H9 (cell line): ENCODE results near the gene TTBK1. TPM values are rescaled to one million over a fixed set of nuclear protein-coding genes. Genes with fewer than 3 reads are reported as not detected.

ENCODE experiments used
- DNase-seq: peaks from one replicate; pipeline ENCODE4 v3.0.0-alpha.2; 2017
- H2AFZ ChIP-seq: one replicate; pipeline ENCODE4 v1.6.1; 2013; ENCODE audit warnings: mild to moderate bottlenecking, low read length, control low read depth, moderate library complexity
- H2AK5ac ChIP-seq: 2 replicates; pipeline ENCODE4 v1.6.1; 2013; ENCODE audit warnings: low read length, control low read depth, mixed read lengths; ENCODE audit not compliant: insufficient read length
- H2BK120ac ChIP-seq: one replicate; pipeline ENCODE4 v1.6.1; 2013; ENCODE audit warnings: low read depth, mild to moderate bottlenecking, low read length, control low read depth, inconsistent platforms; ENCODE audit not compliant: poor library complexity, severe bottlenecking
- H2BK12ac ChIP-seq: 2 replicates; pipeline ENCODE4 v1.6.1; 2013; ENCODE audit warnings: low read length, control low read depth, mixed read lengths, low read depth; ENCODE audit not compliant: insufficient read length
- H2BK15ac ChIP-seq: 2 replicates; pipeline ENCODE4 v1.6.1; 2013; ENCODE audit warnings: low read depth, low read length, control low read depth
- H2BK20ac ChIP-seq: one replicate; pipeline ENCODE4 v1.6.1; 2013; ENCODE audit warnings: low read depth, mild to moderate bottlenecking, low read length, control low read depth, inconsistent platforms; ENCODE audit not compliant: poor library complexity, severe bottlenecking
- H2BK5ac ChIP-seq: 2 replicates; pipeline ENCODE4 v1.6.1; 2013; ENCODE audit warnings: low read length, control low read depth, mixed read lengths; ENCODE audit not compliant: insufficient read length
- H3K14ac ChIP-seq: 2 replicates; pipeline ENCODE4 v1.6.1; 2013; ENCODE audit warnings: low read length, control low read depth; ENCODE audit not compliant: insufficient read depth
- H3K18ac ChIP-seq: 2 replicates; pipeline ENCODE4 v1.6.1; 2013; ENCODE audit warnings: low read depth, mild to moderate bottlenecking, mixed read lengths, low read length, control low read depth; ENCODE audit not compliant: insufficient read length
- H3K23ac ChIP-seq: 2 replicates; pipeline ENCODE4 v1.6.1; 2013; ENCODE audit warnings: low read length, control low read depth, mixed read lengths, low read depth; ENCODE audit not compliant: insufficient read length
- H3K23me2 ChIP-seq: 2 replicates; pipeline ENCODE4 v1.6.1; 2013; ENCODE audit warnings: low read depth, mild to moderate bottlenecking, mixed read lengths, low read length, control low read depth; ENCODE audit not compliant: insufficient read length, poor library complexity, severe bottlenecking
- H3K27ac ChIP-seq: 2 replicates; pipeline ENCODE4 v1.5.1; 2013; ENCODE audit warnings: low read length, control low read depth, mixed read lengths, low read depth; ENCODE audit not compliant: insufficient read length
- H3K27me3 ChIP-seq: 2 replicates; pipeline ENCODE4 v1.6.1; 2013; ENCODE audit warnings: low read length, control low read depth, inconsistent platforms; ENCODE audit not compliant: insufficient read depth
- H3K4ac ChIP-seq: 2 replicates; pipeline ENCODE4 v1.6.1; 2013; ENCODE audit warnings: low read depth, mild to moderate bottlenecking, control low read depth, inconsistent platforms, low read length, moderate library complexity
- H3K4me1 ChIP-seq: 2 replicates; pipeline ENCODE4 v1.6.1; 2013; ENCODE audit warnings: low read length, control low read depth, inconsistent platforms; ENCODE audit not compliant: insufficient read depth
- H3K4me2 ChIP-seq: 2 replicates; pipeline ENCODE4 v1.6.1; 2013; ENCODE audit warnings: low read length, control low read depth, mixed read lengths; ENCODE audit not compliant: insufficient read length, insufficient read depth
- H3K56ac ChIP-seq: 2 replicates; pipeline ENCODE4 v1.6.1; 2013; ENCODE audit warnings: low read depth, mild to moderate bottlenecking, mixed read lengths, low read length, control low read depth; ENCODE audit not compliant: insufficient read length
- H3K79me1 ChIP-seq: 2 replicates; pipeline ENCODE4 v1.6.1; 2013; ENCODE audit warnings: low read depth, mild to moderate bottlenecking, moderate library complexity, low read length, control low read depth, inconsistent platforms; ENCODE audit not compliant: insufficient read depth, poor library complexity, severe bottlenecking
- H3K79me2 ChIP-seq: 2 replicates; pipeline ENCODE4 v1.6.1; 2013; ENCODE audit warnings: low read length, control low read depth, inconsistent platforms; ENCODE audit not compliant: insufficient read depth
- H3K9ac ChIP-seq: 2 replicates; pipeline ENCODE4 v1.6.1; 2013; ENCODE audit warnings: low read length, control low read depth, mixed read lengths; ENCODE audit not compliant: insufficient read length; ENCODE audit errors: extremely low read depth
- H3K9me3 ChIP-seq: one replicate; pipeline ENCODE4 v1.6.1; 2013; ENCODE audit warnings: low read depth, low read length, inconsistent platforms; ENCODE audit not compliant: control insufficient read depth
- H3T11ph ChIP-seq: one replicate; pipeline ENCODE4 v1.6.1; 2013; ENCODE audit warnings: mild to moderate bottlenecking, low read length, control low read depth, inconsistent platforms
- H4K20me1 ChIP-seq: one replicate; pipeline ENCODE4 v1.6.1; 2013; ENCODE audit not compliant: control insufficient read depth, insufficient read length, insufficient read depth
- H4K5ac ChIP-seq: 2 replicates; pipeline ENCODE4 v1.6.1; 2013; ENCODE audit warnings: low read depth, mild to moderate bottlenecking, mixed read lengths, low read length, control low read depth; ENCODE audit not compliant: insufficient read length
- H4K8ac ChIP-seq: replicated peaks from 2 replicates; pipeline ENCODE4 v1.6.1; 2013; ENCODE audit warnings: low read length, control low read depth, mixed read lengths, low read depth; ENCODE audit not compliant: insufficient read length
- H4K91ac ChIP-seq: 2 replicates; pipeline ENCODE4 v1.6.1; 2013; ENCODE audit warnings: low read depth, mild to moderate bottlenecking, moderate library complexity, mixed read lengths, low read length, control low read depth; ENCODE audit not compliant: insufficient read length
- H3K27ac Mint-ChIP-seq, 3 experiments: 2 replicates in 2 of 3; 3 replicates in 1 of 3; pipeline ENCODE4 v1.8.0; 2020 to 2021; ENCODE audit warnings: mixed read lengths in 3 of 3, mild to moderate bottlenecking in 1 of 3, moderate library complexity in 1 of 3
- H3K27me3 Mint-ChIP-seq: 2 replicates; pipeline ENCODE4 v1.8.0; 2021; ENCODE audit warnings: low read depth, mild to moderate bottlenecking, moderate library complexity, mixed read lengths
- H3K36me3 Mint-ChIP-seq, 3 experiments: 2 replicates in 2 of 3; 3 replicates in 1 of 3; pipeline ENCODE4 v1.8.0; 2020 to 2021; ENCODE audit warnings: low read depth in 3 of 3, mixed read lengths in 3 of 3; ENCODE audit not compliant: insufficient read depth in 1 of 3
- H3K4me1 Mint-ChIP-seq, 2 experiments: 2 replicates each; pipeline ENCODE4 v1.8.0; 2020; ENCODE audit warnings: mixed read lengths in 2 of 2
- H3K4me3 Mint-ChIP-seq, 2 experiments: 2 replicates in 1 of 2; 3 replicates in 1 of 2; pipeline ENCODE4 v1.8.0; 2020 to 2021; ENCODE audit warnings: mild to moderate bottlenecking in 2 of 2, mixed read lengths in 2 of 2, moderate library complexity in 1 of 2
- H3K9me3 Mint-ChIP-seq, 2 experiments: 2 replicates in 1 of 2; 3 replicates in 1 of 2; pipeline ENCODE4 v1.8.0; 2020; ENCODE audit warnings: mild to moderate bottlenecking in 2 of 2, mixed read lengths in 2 of 2, moderate library complexity in 1 of 2
- WGBS: extraction: QIAGEN DNeasy Blood & Tissue Kit; methylation state at CpG from one replicate; pipeline ENCODE4 v1.1.7; 2013; ENCODE audit warnings: missing lambda C conversion rate, low lambda C conversion rate, mixed read lengths; ENCODE audit not compliant: insufficient read length; ENCODE audit errors: extremely low coverage; 5-methylcytosine and 5-hydroxymethylcytosine counted together
- total RNA-seq: library from RNA; stranded (reverse); gene quantifications from 2 replicates; pipeline ENCODE4 v1.2.1, GENCODE V29; 2021
- TF ChIP-seq, protein P1 (sequence below): fragments of 200-600 bp; sonication (generic); conservative IDR thresholded peaks from 3 replicates; pipeline ENCODE4 v1.8.0; 2021; ENCODE audit warnings: antibody characterized with exemption, mild to moderate bottlenecking

The TTBK1 gene
- total RNA-seq, 1 experiment from 2014 or later, result 1.6 TPM

DNA sequence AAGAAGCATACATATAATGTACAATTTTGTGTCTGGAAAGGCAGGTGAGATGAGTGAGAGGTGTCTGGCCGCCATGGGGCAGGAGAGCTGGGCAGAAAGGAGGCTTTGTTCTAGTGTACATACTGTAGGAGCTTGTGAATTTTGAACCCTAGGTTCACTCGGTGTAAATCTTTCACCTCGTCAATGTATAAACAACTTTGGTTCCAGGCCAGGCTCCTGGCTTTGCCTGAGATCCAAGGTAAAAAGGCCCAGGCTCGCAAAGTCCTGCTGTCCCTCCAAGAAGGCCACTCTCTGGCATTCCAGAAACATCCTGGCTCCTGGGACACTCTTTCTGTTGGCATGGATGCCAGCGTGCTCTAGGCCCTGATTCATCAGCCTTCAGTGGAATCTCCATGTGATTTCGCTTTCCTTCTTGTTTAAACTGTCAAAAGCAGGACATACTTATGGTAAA, 47.6 kb downstream of the TTBK1 start:
- Histone ChIP-seq H2AK5ac (no peak overlapping the region), H3K14ac (no peak overlapping the region), H4K91ac (no peak overlapping the region), H3K4me2 (no peak overlapping the region), H2BK15ac (no peak overlapping the region), H3K27ac (no peak overlapping the region), H2BK20ac (no peak overlapping the region), H4K5ac (no peak overlapping the region), H2BK5ac (no peak overlapping the region), H3K56ac (no peak overlapping the region), H2BK12ac (no peak overlapping the region), H3K9me3 (no peaks in the 10 kb centered on the region), H4K8ac (no peak overlapping the region), H3K9ac (no peak overlapping the region), H3K27me3 (no peaks in the 10 kb centered on the region), H3K4me1 (no peaks in the 10 kb centered on the region), H2AFZ (no peak overlapping the region), H4K20me1 (peaks cover 4% of the 10 kb centered on the region), H3T11ph (no peak overlapping the region), H3K23me2 (no peaks in the 10 kb centered on the region), H2BK120ac (no peak overlapping the region), H3K4ac (no peak overlapping the region), H3K23ac (no peak overlapping the region), H3K79me2 (no peaks in the 10 kb centered on the region), H3K79me1 (no peaks in the 10 kb centered on the region), H3K18ac (no peak overlapping the region)
- TF ChIP-seq, protein P1, sequence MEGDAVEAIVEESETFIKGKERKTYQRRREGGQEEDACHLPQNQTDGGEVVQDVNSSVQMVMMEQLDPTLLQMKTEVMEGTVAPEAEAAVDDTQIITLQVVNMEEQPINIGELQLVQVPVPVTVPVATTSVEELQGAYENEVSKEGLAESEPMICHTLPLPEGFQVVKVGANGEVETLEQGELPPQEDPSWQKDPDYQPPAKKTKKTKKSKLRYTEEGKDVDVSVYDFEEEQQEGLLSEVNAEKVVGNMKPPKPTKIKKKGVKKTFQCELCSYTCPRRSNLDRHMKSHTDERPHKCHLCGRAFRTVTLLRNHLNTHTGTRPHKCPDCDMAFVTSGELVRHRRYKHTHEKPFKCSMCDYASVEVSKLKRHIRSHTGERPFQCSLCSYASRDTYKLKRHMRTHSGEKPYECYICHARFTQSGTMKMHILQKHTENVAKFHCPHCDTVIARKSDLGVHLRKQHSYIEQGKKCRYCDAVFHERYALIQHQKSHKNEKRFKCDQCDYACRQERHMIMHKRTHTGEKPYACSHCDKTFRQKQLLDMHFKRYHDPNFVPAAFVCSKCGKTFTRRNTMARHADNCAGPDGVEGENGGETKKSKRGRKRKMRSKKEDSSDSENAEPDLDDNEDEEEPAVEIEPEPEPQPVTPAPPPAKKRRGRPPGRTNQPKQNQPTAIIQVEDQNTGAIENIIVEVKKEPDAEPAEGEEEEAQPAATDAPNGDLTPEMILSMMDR, result no peak
- Mint-ChIP-seq H3K4me1 (peaks cover 10 to 17% of the 10 kb centered on the region in 2 experiments), H3K27ac (no peak overlapping the region), H3K36me3 (no peaks in the 10 kb centered on the region), H3K9me3 (no peaks in the 10 kb centered on the region), H3K27me3 (peaks cover 8% of the 10 kb centered on the region), H3K4me3 (no peak overlapping the region)
- no CpG with 5 or more reads among the region's 6 CpGs for WGBS
- DNase-seq, result no peak
